HCT116 (cell line): ENCODE measurements around the gene RBBP9. TPM values are rescaled to one million over a fixed set of nuclear protein-coding genes. Genes with fewer than 3 reads are reported as not detected.

Experiments
- ATAC-seq: fragments of 200-7000 bp; cut with Tn5 transposase; 2 replicates; pipeline ENCODE4 v1.9.1; 2020; ENCODE audit warnings: mild to moderate bottlenecking, moderate library complexity
- BruUV-seq: library from RNA; stranded (reverse); fragments of 400-500 nt; replicated peaks from 2 replicates; lab custom pipeline; 2021; lab: Mats Ljungman, UMichigan
- CTCF ChIA-PET: fragments of 300-600 bp; sonication (Branson Sonifier 250); formaldehyde crosslinking; loops from one replicate; lab custom pipeline; 2021; ENCODE audit warnings: antibody characterized with exemption; lab: Charles Lee
- POLR2A ChIA-PET: fragments of 300-600, 350-600 bp; sonication (Branson Sonifier 250); formaldehyde crosslinking; loops from one replicate; lab custom pipeline; 2021; ENCODE audit warnings: antibody characterized with exemption; lab: Charles Lee
- RAD21 ChIA-PET, 2 experiments: fragments of 300-600 bp; sonication (Branson Sonifier 250); formaldehyde crosslinking; loops; one replicate each; lab custom pipeline; 2023; ENCODE audit warnings: low total read pairs in 2 of 2; ENCODE audit not compliant: uncharacterized antibody in 2 of 2, unreplicated experiment in 2 of 2, low non-redundant PET in 1 of 2; lab: Charles Lee
- DNase-seq: peaks from one replicate; pipeline ENCODE4 v3.0.0-alpha.2; 2010; ENCODE audit warnings: low read depth, low spot score
- H2AFZ ChIP-seq: fragments of 200-600 bp; shearing (Covaris generic), sonication (generic); 2 replicates; pipeline ENCODE4 v1.6.1; 2017; ENCODE audit warnings: low read depth, mixed run types, mixed read lengths, antibody characterized with exemption, low read length; ENCODE audit not compliant: poor library complexity, severe bottlenecking
- H3K27ac ChIP-seq: 2 replicates; pipeline ENCODE4 v1.5.1; 2012; ENCODE audit warnings: low read depth, low read length
- H3K27me3 ChIP-seq: fragments of 200-600 bp; sonication (generic); 2 replicates; pipeline ENCODE4 v1.6.1; 2016; ENCODE audit warnings: mixed run types, low read length, mixed read lengths; ENCODE audit not compliant: insufficient read depth
- H3K36me3 ChIP-seq, 2 experiments: fragments of 200-500 bp in 1 of 2; fragments of 200-600 bp in 1 of 2; sonication (Bioruptor generic) in 1 of 2; sonication (generic) in 1 of 2; 2 replicates each; pipeline versions ENCODE4 v1.5.1 to v1.6.1; 2014 to 2016; ENCODE audit warnings: low read length in 2 of 2, inconsistent platforms in 1 of 2, mixed read lengths in 1 of 2, mixed run types in 1 of 2; ENCODE audit not compliant: insufficient read depth in 2 of 2, control insufficient read depth in 1 of 2
- H3K4me1 ChIP-seq, 2 experiments: fragments of 200-600 bp in 1 of 2; sonication (generic) in 1 of 2; 2 replicates each; pipeline versions ENCODE4 v1.5.1 to v1.6.1; 2012 to 2017; ENCODE audit warnings: low read length in 2 of 2, inconsistent platforms in 1 of 2, mild to moderate bottlenecking in 1 of 2, mixed read lengths in 1 of 2, mixed run types in 1 of 2, moderate library complexity in 1 of 2; ENCODE audit not compliant: insufficient read depth in 2 of 2, control insufficient read depth in 1 of 2
- H3K4me2 ChIP-seq: fragments of 200-600 bp; sonication (generic); 2 replicates; pipeline ENCODE4 v1.6.1; 2017; ENCODE audit warnings: mixed run types, low read length, mixed read lengths
- H3K4me3 ChIP-seq, 2 experiments: fragments of 200-600 bp in 1 of 2; sonication (generic) in 1 of 2; replicated peaks in 1 of 2; 2 replicates each; pipeline ENCODE4 v1.5.1; 2011 to 2016; ENCODE audit warnings: low read length in 2 of 2, control low read depth in 1 of 2, low read depth in 1 of 2, mild to moderate bottlenecking in 1 of 2, mixed read lengths in 1 of 2, mixed run types in 1 of 2
- H3K79me2 ChIP-seq: fragments of 200-600 bp; sonication (generic); 2 replicates; pipeline ENCODE4 v1.6.1; 2017; ENCODE audit warnings: mild to moderate bottlenecking, mixed run types, low read length, moderate library complexity, mixed read lengths; ENCODE audit not compliant: insufficient read depth
- H3K9ac ChIP-seq: fragments of 200-600 bp; sonication (generic); 2 replicates; pipeline ENCODE4 v1.6.1; 2016; ENCODE audit warnings: low read length, mixed read lengths
- H3K9me2 ChIP-seq: fragments of 200-600 bp; sonication (generic), shearing (Covaris generic); 2 replicates; pipeline ENCODE4 v1.6.1; 2017; ENCODE audit warnings: mixed run types, mild to moderate bottlenecking, moderate library complexity; ENCODE audit not compliant: insufficient read depth
- H3K9me3 ChIP-seq, 2 experiments: fragments of 200-500 bp in 1 of 2; fragments of 200-600 bp in 1 of 2; sonication (Bioruptor generic) in 1 of 2; sonication (generic) in 1 of 2; 2 replicates each; pipeline ENCODE4 v1.6.1; 2014 to 2017; ENCODE audit warnings: low read length in 2 of 2, mixed read lengths in 2 of 2, inconsistent platforms in 1 of 2, low read depth in 1 of 2, mild to moderate bottlenecking in 1 of 2, mixed run types in 1 of 2, moderate library complexity in 1 of 2; ENCODE audit not compliant: control insufficient read depth in 1 of 2, insufficient read depth in 1 of 2
- H4K20me1 ChIP-seq: fragments of 200-600 bp; sonication (generic), shearing (Covaris generic); 2 replicates; pipeline ENCODE4 v1.6.1; 2017; ENCODE audit warnings: mixed run types, mild to moderate bottlenecking, moderate library complexity; ENCODE audit not compliant: insufficient read depth
- CBX3 ChIP-seq: IDR thresholded peaks from 2 replicates; pipeline ENCODE4 v1.6.1; 2012; ENCODE audit warnings: low read depth
- EGR1 ChIP-seq: IDR thresholded peaks from 2 replicates; pipeline ENCODE4 v1.6.1; 2012; ENCODE audit warnings: low read depth
- EZH2 ChIP-seq: fragments of 200-600 bp; sonication (generic); IDR thresholded peaks from 2 replicates; pipeline ENCODE4 v1.6.1; 2017; ENCODE audit warnings: antibody characterized with exemption, mixed run types
- EZH2phosphoT487 ChIP-seq: fragments of 200-600 bp; IDR thresholded peaks from 2 replicates; pipeline ENCODE4 v1.6.1; 2018; ENCODE audit warnings: antibody characterized with exemption, borderline replicate concordance
- POLR2A ChIP-seq: IDR thresholded peaks from 2 replicates; pipeline ENCODE4 v1.7.0; 2011; ENCODE audit warnings: borderline replicate concordance; ENCODE audit not compliant: insufficient read depth, insufficient read length; ENCODE audit errors: extremely low read depth
- SIN3A ChIP-seq: IDR thresholded peaks from 2 replicates; pipeline ENCODE4 v1.6.1; 2012; ENCODE audit warnings: low read depth
- SP1 ChIP-seq: IDR thresholded peaks from 2 replicates; pipeline ENCODE4 v1.6.1; 2012; ENCODE audit warnings: low read depth
- SRF ChIP-seq: IDR thresholded peaks from 2 replicates; pipeline ENCODE4 v1.6.1; 2012; ENCODE audit warnings: low read depth
- TCF7L2 ChIP-seq: IDR thresholded peaks from 2 replicates; pipeline ENCODE4 v1.7.0; 2011; ENCODE audit warnings: borderline replicate concordance, inconsistent platforms; ENCODE audit not compliant: insufficient read depth, insufficient read length; ENCODE audit errors: extremely low read depth
- ZFX ChIP-seq: fragments of 450-650 bp; IDR thresholded peaks from 2 replicates; pipeline ENCODE4 v1.6.1; 2017
- ZNF274 ChIP-seq: fragments of 200-500 bp; sonication (Bioruptor generic); IDR thresholded peaks from 2 replicates; pipeline ENCODE4 v1.6.1; 2014; ENCODE audit warnings: mild to moderate bottlenecking, low read depth, low read length, inconsistent platforms
- intact Hi-C: fragments of 100-400 bp; cut with micrococcal nuclease; formaldehyde crosslinking; loops from 2 replicates; pipeline ENCODE4 v1.10.0; 2022
- total RNA-seq: library from RNA; stranded (reverse); gene quantifications from one replicate; pipeline ENCODE4 v1.2.1, GENCODE V29; 2021; ENCODE audit not compliant: unreplicated experiment
- TF ChIP-seq, protein P1 (sequence below): IDR thresholded peaks from 2 replicates; pipeline ENCODE4 v1.6.1; 2011; ENCODE audit warnings: mild to moderate bottlenecking, low read length, moderate library complexity; ENCODE audit not compliant: insufficient replicate concordance; ENCODE audit errors: extremely low read depth
- TF ChIP-seq, protein P2 (sequence below): IDR thresholded peaks from 2 replicates; pipeline ENCODE4 v1.6.1; 2012

Gene RBBP9
- total RNA-seq, 1 experiment from 2014 or later, result 10.3 TPM

DNA sequence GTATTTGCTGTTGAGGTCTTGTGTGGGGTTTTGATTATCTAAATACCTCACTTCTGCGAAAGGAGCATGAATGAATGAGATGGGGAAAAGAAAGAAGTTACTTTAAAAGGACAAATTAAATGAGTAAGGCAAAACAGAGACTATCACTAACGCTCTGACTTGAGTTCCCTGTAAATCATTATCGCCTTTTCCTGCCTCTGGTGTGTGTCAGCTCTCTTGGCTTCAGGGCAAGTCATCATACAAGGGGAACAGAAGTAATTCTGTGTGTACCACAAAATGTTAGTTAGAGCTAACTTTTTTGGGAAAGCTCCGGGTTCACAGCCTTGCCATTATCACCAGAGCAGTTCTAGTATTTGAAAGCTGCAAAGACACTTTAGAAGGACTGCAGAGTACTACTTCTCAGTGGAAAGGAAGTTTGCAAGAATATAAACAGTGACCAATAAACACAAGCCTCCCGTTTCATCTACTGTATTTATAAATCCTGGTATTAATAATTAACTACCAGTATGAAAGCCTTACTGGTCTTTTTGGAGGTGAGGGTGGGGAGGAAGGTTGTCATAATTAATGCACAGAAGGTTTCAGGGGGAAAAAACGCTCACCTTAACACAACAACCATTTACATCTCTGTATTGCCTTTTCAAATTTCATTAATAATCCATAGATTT lies 31.4 kb downstream of the RBBP9 start (continued):
- TF ChIP-seq, protein P1, sequence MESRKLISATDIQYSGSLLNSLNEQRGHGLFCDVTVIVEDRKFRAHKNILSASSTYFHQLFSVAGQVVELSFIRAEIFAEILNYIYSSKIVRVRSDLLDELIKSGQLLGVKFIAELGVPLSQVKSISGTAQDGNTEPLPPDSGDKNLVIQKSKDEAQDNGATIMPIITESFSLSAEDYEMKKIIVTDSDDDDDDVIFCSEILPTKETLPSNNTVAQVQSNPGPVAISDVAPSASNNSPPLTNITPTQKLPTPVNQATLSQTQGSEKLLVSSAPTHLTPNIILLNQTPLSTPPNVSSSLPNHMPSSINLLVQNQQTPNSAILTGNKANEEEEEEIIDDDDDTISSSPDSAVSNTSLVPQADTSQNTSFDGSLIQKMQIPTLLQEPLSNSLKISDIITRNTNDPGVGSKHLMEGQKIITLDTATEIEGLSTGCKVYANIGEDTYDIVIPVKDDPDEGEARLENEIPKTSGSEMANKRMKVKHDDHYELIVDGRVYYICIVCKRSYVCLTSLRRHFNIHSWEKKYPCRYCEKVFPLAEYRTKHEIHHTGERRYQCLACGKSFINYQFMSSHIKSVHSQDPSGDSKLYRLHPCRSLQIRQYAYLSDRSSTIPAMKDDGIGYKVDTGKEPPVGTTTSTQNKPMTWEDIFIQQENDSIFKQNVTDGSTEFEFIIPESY, result no peak
- no peak for TF ChIP-seq ZFX
- TF ChIP-seq, protein P2, sequence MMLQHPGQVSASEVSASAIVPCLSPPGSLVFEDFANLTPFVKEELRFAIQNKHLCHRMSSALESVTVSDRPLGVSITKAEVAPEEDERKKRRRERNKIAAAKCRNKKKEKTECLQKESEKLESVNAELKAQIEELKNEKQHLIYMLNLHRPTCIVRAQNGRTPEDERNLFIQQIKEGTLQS, result no peak

DNA sequence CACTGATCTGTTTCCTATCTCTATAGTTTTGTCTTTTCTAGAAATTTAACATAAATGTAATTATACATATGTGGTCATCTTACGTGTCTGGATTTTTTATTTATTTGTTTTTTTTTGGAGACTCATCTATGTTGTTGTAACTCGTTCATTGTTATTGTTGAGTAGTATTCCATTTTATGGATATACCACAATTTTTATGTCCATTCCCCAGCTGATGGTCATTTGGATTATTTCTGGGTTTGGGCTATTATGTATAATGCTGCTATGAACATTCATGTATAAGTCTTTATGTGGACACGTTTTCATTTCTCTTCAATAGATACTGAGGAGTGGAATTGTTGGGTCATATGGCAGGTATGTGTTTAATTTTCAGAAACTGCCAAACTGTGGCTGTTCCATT lies 40.4 kb downstream of the RBBP9 start:
- TF ChIP-seq CBX3 (no peak), EZH2phosphoT487 (no peak), EGR1 (no peak), SP1 (no peak), TCF7L2 (no peak), SRF (no peak), ZNF274 (no peak), SIN3A (no peak), ZFX (no peak), POLR2A (no peak), EZH2 (no peak)
- no peaks in the 10 kb centered on the region for H3K36me3 ChIP-seq
- ATAC-seq (no peak), DNase-seq (no peak)
- no peaks in the 10 kb centered on the region for H4K20me1 ChIP-seq
- H3K27ac ChIP-seq, result no peak overlapping the region
- no peak overlapping the region for H3K9ac ChIP-seq
- H3K4me1 ChIP-seq, result no peaks in the 10 kb centered on the region
- ChIA-PET RAD21 (no interaction called here), POLR2A (no interaction called here), CTCF (interaction anchor here (0.8 kb wide), 1 partner anchor 10 kb away, joined by 3 read pairs; the partner anchor contains the start of genes DZANK1 and POLR3F)
- no peak overlapping the region for H3K4me2 ChIP-seq
- no TSS peak for BruUV-seq
- no peaks in the 10 kb centered on the region for H3K9me2 ChIP-seq
- H3K27me3 ChIP-seq, result no peaks in the 10 kb centered on the region
- H3K4me3 ChIP-seq, result no peak overlapping the region
- no peaks in the 10 kb centered on the region for H3K79me2 ChIP-seq
- intact Hi-C loops, result no loop called here
- H2AFZ ChIP-seq, result no peak overlapping the region
- H3K9me3 ChIP-seq, result no peaks in the 10 kb centered on the region
